Measurements from ENCODE around the gene ADAM15.

Gene ADAM15

DNA sequence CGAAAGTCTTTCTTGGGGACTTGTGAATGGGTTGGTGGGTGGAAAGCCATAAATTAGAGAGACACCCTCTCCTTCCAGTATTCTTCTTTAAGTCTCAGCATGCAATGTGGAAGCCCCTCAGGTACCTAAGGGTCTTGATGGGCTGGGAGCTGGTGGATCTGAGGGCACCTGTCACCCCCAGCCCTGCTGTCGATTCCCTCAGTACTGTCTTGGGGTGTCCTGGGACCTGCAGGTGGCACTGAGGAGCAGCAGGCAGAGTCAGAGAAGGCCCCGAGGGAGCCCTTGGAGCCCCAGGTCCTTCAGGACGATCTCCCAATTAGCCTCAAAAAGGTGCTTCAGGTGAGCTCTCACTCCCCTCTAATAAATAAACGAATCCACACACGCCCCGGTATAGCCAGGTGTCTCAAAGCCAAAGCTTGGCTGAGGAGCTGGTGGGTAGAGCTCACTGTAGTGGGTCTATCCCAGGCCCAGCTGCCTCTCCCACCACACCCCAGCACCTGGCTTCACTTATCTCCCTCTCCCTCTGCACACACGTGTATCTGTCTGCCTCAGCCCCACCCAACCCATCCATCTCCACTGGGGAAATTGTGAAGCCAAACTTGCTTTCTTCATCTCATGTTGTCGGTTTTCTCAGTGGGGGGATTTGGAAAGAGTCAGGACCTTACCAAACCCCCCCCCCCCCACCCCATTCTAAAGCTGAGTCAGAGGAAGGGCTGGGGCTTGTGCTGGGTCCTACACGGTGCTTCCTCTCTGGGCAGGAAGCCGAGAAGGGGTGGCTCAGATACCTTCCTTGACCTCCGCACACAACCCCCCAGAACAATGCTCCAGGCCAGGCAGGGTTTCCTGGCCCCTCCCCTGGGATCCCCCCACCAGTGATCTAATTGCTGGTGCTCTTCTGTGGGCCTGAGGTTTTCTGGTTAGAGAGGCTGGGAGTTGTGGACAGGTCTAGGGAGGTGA is 1.6 kb downstream of the ADAM15 start:
- TF ChIP-seq, protein P1, sequence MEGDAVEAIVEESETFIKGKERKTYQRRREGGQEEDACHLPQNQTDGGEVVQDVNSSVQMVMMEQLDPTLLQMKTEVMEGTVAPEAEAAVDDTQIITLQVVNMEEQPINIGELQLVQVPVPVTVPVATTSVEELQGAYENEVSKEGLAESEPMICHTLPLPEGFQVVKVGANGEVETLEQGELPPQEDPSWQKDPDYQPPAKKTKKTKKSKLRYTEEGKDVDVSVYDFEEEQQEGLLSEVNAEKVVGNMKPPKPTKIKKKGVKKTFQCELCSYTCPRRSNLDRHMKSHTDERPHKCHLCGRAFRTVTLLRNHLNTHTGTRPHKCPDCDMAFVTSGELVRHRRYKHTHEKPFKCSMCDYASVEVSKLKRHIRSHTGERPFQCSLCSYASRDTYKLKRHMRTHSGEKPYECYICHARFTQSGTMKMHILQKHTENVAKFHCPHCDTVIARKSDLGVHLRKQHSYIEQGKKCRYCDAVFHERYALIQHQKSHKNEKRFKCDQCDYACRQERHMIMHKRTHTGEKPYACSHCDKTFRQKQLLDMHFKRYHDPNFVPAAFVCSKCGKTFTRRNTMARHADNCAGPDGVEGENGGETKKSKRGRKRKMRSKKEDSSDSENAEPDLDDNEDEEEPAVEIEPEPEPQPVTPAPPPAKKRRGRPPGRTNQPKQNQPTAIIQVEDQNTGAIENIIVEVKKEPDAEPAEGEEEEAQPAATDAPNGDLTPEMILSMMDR (IDR thresholded peaks at IDR 0.05) = no peak
- peak overlapping the region; percentile 79 for H3K4me3 ChIP-seq
- DNase-seq (ENCODE audit: low spot score) = no peak
- H3K27ac ChIP-seq = peak overlapping the region; percentile 68 to 91

DNA sequence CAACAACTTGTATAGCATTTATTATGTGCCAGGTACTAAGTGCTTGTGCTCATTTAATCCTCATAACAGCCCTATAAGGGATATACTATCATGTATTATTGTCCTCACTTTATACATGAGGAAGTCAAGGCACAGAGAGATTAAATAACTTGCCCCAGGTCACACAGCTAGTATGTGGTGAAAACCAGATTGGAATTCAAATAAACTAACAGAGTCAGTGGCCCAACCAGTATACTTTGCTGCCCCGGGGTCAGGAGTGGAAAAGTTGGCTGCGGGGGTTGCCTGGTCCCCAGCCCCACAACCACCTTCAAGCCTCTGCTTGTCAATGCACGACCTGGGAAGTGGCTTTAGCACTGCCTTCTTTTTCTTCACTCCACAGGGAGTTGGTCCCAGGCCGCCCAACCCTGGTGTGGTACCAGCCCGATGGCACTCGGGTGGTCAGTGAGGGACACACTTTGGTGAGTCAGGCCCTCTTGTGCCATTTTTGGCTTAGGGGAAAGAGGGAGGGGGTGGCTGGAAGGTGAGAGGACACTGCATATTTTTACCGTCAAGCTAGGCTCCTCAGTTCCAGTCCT is 2.5 kb downstream of the ADAM15 start:
- peak overlapping the region in 1 of 2 donors; percentile 0 for H3K27ac ChIP-seq
- peak overlapping the region; percentile 79 for H3K4me3 ChIP-seq
- TF ChIP-seq, protein P1 (IDR thresholded peaks at IDR 0.05) = no peak
- no peak for DNase-seq (ENCODE audit: low spot score)

DNA sequence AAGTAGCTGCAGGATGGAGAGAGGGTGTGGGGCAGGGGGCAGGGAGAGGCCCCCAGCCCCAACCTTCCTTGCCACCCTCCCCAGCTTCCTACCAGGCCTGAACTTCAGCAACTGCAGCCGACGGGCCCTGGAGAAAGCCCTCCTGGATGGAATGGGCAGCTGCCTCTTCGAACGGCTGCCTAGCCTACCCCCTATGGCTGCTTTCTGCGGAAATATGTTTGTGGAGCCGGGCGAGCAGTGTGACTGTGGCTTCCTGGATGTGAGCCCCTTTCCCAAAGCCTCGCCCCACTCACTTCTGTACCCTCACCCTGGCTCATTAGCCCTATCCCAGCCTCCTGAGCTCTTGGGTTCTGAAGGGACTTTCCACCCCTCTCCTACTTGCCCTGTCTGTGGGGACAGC is 6.0 kb downstream of the ADAM15 start:
- Histone ChIP-seq H3K27ac (no peak overlapping the region), H3K4me3 (no peak overlapping the region)
- TF ChIP-seq, protein P1 (IDR thresholded peaks at IDR 0.05) = no peak
- no peak for DNase-seq (ENCODE audit: low spot score)

DNA sequence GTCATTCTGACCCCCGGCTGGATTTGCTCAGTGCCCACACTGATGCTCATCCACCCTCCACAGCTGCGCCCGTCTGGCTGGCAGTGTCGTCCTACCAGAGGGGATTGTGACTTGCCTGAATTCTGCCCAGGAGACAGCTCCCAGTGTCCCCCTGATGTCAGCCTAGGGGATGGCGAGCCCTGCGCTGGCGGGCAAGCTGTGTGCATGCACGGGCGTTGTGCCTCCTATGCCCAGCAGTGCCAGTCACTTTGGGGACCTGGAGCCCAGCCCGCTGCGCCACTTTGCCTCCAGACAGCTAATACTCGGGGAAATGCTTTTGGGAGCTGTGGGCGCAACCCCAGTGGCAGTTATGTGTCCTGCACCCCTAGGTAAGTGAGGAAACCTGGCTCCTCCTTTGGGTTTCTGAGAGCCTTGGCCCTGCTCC is 6.7 kb downstream of the ADAM15 start:
- TF ChIP-seq, protein P1 (IDR thresholded peaks at IDR 0.05) = no peak
- Histone ChIP-seq H3K4me3 (no peak overlapping the region), H3K27ac (no peak overlapping the region)
- no peak for DNase-seq (ENCODE audit: low spot score)

DNA sequence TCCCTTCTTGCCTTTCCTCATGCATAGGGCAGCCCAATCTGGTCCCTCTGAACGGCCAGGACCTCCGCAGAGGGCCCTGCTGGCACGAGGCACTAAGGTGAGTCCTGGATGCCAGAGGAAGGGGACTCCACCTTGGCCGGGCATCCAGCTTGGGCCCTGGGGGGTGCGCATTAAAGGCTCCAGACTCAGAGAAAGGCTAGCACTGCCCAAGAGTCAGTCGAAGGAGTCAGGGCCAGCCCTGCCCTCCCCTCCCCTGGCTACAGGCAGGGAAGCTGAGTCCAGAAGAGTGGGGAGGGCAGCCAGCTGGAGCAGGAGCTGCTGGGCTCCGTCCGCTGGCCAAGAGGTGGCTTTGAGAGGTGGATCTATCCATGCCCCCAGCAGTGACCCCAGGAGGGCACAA is 9.6 kb downstream of the ADAM15 start:
- Histone ChIP-seq H3K4me3 (no peak overlapping the region), H3K27ac (no peak overlapping the region)
- TF ChIP-seq, protein P1 (IDR thresholded peaks at IDR 0.05) = no peak
- DNase-seq (ENCODE audit: low spot score) = no peak

DNA sequence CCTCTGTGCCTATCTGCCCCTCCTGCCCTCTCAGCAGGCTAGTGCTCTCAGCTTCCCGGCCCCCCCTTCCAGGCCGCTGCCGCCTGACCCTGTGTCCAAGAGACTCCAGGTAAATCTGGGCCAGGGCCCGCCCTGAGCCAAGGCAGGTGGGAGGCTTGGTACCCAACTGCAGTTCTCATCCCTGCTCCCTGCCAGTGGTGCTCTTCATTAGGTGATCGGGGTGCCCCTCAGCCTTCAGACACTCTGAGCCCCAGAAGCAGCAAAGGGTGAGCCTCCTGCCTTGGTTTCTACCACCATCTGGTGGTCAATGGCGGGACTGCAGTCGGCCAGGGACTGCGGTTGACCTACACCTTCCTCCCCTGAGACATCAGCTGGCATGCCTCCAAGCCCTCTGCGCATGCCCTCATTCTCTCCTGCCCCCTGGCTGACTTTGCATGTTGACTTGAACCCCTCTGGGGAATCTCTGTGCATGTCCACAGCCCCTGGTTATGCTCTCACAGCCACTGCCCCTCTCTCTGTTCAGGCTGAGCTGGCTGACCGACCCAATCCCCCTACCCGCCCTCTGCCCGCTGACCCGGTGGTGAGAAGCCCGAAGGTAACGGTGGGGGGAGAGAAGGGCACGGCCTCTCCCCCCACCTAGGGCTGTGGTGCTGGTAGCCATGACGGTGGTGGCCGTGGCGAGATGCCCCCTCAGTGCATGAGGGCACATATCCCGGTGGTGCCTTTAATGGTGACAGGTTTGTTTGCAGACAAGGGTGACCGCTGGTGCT is 10.4 kb downstream of the ADAM15 start:
- TF ChIP-seq, protein P1 (IDR thresholded peaks at IDR 0.05) = peak; percentile 100
- H3K4me3 ChIP-seq = peak overlapping the region; percentile 26
- DNase-seq (ENCODE audit: low spot score) = no peak
- no peak overlapping the region for H3K27ac ChIP-seq

All from coronary artery (tissue), 2 donors.